HEK293T (cell line): Measurements from ENCODE around the gene PRDM10.

ENCODE experiments used
- BHLHE40 ChIP-seq: fragments of 450-650 bp; IDR thresholded peaks from 2 replicates; pipeline ENCODE4 v1.6.1; 2016; ENCODE audit warnings: mild to moderate bottlenecking, moderate library complexity, borderline replicate concordance
- ELF4 ChIP-seq: fragments of 450-650 bp; IDR thresholded peaks from 2 replicates; pipeline ENCODE4 v1.6.1; 2017; ENCODE audit warnings: antibody characterized with exemption
- FOXK2 ChIP-seq: fragments of 450-650 bp; IDR thresholded peaks from 2 replicates; pipeline ENCODE4 v1.6.1; 2016; ENCODE audit warnings: mild to moderate bottlenecking
- HDGF ChIP-seq: fragments of 450-650 bp; IDR thresholded peaks from 2 replicates; pipeline ENCODE4 v1.6.1; 2017; ENCODE audit warnings: antibody characterized with exemption, borderline replicate concordance
- LEF1 ChIP-seq: fragments of 450-650 bp; IDR thresholded peaks from 2 replicates; pipeline ENCODE4 v1.6.1; 2017; ENCODE audit warnings: mild to moderate bottlenecking, borderline replicate concordance
- SP1 ChIP-seq: fragments of 450-650 bp; IDR thresholded peaks from 2 replicates; pipeline ENCODE4 v1.6.1; 2017
- SUZ12 ChIP-seq: fragments of 450-650 bp; IDR thresholded peaks from 2 replicates; pipeline ENCODE4 v1.6.1; 2016; ENCODE audit warnings: mild to moderate bottlenecking
- TARDBP ChIP-seq: fragments of 450-650 bp; IDR thresholded peaks from 2 replicates; pipeline ENCODE4 v1.6.1; 2016
- TF ChIP-seq, protein P1 (sequence below): fragments of 450-650 bp; IDR thresholded peaks from 2 replicates; pipeline ENCODE4 v1.6.1; 2016

DNA sequence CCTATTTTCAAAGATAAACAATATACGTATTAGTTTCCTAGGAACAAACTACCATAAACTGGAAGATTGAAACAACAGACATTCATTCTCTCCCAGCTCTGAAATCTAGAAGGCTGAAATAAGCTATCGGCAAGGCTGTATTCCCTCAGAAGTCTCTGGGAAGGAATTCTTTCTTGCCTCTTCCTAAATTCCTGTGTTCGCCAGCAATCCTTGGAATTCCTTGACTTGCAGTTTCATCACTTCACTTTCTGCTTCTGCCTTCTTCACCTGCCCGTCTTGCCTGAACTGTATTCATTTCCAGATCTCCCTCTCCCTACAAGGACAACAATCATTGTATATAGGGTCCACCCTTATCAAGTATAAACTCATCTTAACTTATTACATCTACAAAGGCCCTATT lies 17.7 kb upstream of the PRDM10 start:
- no peak for TF ChIP-seq TARDBP
- no peak for TF ChIP-seq LEF1
- no peak for TF ChIP-seq FOXK2
- no peak for TF ChIP-seq SP1
- TF ChIP-seq BHLHE40 = no peak
- TF ChIP-seq HDGF = no peak
- TF ChIP-seq SUZ12 = no peak
- no peak for TF ChIP-seq ELF4
- TF ChIP-seq, protein P1, sequence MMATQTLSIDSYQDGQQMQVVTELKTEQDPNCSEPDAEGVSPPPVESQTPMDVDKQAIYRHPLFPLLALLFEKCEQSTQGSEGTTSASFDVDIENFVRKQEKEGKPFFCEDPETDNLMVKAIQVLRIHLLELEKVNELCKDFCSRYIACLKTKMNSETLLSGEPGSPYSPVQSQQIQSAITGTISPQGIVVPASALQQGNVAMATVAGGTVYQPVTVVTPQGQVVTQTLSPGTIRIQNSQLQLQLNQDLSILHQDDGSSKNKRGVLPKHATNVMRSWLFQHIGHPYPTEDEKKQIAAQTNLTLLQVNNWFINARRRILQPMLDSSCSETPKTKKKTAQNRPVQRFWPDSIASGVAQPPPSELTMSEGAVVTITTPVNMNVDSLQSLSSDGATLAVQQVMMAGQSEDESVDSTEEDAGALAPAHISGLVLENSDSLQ = no peak
